Activated naive CD4-positive, alpha-beta T cell treated with Interleukin-2 at 50 U/mL for 16 hours (primary cell): ENCODE data around the gene STX10.

Experiments used
- DNase-seq: peaks from one replicate; pipeline ENCODE4 v3.0.0-alpha.2; 2020

STX10 gene

DNA sequence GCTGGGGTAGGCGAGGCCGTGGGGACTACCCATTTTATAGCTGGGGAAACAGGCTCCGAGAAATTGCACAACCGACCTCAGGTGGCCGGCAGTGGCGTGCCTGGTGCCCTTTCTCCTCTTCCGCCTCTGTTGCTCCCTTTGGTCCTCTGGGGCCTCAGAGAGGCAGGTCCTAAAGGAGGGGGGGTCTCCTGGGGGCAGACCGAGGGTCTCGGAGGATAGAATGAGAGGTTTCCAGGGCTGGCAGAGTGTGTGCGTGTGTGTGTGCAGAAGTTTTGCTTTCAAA lies 11.3 kb downstream of the STX10 start:
- DNase-seq: no peak

- DNase-seq: no peak
Observed at GRCh38 chr19:13138171-13138915, 11.8 kb downstream of the STX10 start.

DNA sequence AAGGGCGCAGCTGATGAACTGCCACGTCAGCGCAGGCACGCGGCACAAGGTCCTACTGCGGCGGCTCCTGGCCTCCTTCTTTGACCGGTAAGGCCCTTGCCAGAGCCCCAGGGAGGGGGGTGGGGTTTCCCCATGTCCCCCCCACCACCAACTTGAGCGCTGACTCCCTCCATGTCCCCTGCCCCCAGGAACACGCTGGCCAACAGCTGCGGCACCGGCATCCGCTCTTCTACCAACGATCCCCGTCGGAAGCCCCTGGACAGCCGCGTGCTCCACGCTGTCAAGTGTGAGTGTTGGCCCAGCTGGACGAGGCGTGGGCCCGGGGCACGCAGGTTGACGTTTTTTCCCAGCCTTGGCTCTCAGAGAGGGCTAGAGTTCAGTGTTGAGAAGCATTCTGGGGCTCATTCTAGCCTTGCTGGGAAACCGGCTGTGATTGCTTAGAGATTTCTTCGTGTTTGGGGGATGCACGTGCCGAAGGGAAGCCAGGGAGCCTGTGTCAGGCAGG lies 12.8 kb downstream of the STX10 start:
- no peak for DNase-seq

DNA sequence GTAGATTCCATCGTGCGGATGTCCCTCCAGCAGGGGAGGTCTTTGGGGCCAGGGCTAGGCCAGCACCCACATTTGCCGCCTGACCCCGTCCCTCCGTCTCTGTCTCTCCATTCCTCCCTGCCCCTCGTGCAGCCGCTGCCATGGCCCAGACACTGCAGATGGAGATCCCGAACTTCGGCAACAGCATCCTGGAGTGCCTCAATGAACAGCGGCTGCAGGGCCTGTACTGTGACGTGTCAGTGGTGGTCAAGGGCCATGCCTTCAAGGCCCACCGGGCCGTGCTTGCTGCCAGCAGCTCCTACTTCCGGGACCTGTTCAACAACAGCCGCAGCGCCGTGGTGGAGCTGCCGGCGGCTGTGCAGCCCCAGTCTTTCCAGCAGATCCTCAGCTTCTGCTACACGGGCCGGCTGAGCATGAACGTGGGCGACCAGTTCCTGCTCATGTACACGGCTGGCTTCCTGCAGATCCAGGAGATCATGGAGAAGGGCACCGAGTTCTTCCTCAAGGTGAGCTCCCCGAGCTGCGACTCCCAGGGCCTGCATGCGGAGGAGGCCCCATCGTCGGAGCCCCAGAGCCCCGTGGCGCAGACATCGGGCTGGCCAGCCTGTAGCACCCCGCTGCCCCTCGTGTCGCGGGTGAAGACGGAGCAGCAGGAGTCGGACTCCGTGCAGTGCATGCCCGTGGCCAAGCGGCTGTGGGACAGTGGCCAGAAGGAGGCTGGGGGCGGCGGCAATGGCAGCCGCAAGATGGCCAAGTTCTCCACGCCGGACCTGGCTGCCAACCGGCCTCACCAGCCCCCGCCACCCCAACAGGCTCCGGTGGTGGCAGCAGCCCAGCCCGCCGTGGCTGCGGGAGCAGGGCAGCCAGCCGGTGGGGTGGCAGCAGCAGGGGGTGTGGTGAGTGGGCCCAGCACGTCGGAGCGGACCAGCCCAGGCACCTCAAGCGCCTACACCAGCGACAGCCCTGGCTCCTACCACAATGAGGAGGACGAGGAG lies 14.8 kb downstream of the STX10 start:
- DNase-seq: no peak

- DNase-seq: no peak
Observed at GRCh38 chr19:13134626-13135025, 15.5 kb downstream of the STX10 start.

GRCh38 chr19:13133241-13133870 lies 16.8 kb downstream of the STX10 start:
- DNase-seq: no peak

GRCh38 chr19:13132471-13133180 lies 17.5 kb downstream of the STX10 start:
- peak; percentile 75 for DNase-seq

- no peak for DNase-seq
Observed at GRCh38 chr19:13130886-13131490, 19.2 kb downstream of the STX10 start.

- DNase-seq: no peak
Observed at GRCh38 chr19:13129384-13129783, 20.8 kb downstream of the STX10 start.

GRCh38 chr19:13128583-13128982 lies 21.6 kb downstream of the STX10 start:
- no peak for DNase-seq

GRCh38 chr19:13127811-13128575 lies 22.2 kb downstream of the STX10 start:
- DNase-seq: no peak

DNA sequence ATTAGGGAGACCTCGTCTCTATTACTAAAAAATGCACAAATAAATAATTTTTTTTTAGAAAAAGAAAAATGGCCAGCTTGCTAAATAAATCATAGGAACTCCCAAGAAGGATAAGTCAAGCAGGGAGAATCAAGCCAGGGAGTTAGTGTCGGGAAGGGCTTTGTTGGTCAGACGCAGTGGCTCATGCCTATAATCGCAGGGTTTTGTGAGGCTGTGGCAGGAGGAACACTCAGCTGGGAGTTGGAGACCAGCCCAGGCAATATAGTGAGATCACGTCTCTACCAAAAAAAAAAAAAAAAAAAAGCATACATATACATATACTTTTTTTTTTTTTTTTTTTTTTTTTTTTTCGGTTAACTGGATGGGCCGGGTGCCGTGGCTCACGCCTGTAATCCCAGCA lies 23.1 kb downstream of the STX10 start:
- no peak for DNase-seq

GRCh38 chr19:13122980-13123957 lies 26.9 kb downstream of the STX10 start:
- no peak for DNase-seq

DNA sequence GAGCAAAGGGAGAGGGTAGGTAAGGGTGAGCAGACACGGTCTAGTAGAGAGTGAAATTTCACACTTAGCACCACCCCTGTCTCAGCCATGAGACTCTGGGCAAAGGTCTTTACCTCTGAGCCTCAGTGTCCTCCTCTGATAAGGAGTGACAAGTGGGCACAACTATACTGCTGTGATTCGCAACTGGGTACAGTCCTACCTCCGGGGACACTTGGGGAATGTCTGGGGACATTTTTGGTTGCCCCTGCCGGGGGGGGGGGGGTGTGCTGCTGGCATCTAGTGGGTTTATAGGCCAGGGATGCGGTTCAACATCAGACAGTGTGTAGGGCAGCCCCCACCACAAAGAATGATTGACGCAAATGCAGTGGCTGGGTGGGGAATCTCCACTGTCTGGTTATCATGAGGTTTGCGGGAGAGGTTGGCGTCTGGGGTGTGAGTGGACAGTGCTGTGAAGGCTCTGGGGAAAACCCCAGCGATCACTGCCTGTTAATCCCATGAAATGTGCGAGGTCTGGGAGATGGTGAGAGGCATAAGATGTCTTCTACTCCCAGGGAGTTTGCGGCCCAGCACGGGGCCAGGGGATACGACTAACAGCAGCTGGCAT lies 27.8 kb downstream of the STX10 start:
- peak; percentile 15 for DNase-seq

DNA sequence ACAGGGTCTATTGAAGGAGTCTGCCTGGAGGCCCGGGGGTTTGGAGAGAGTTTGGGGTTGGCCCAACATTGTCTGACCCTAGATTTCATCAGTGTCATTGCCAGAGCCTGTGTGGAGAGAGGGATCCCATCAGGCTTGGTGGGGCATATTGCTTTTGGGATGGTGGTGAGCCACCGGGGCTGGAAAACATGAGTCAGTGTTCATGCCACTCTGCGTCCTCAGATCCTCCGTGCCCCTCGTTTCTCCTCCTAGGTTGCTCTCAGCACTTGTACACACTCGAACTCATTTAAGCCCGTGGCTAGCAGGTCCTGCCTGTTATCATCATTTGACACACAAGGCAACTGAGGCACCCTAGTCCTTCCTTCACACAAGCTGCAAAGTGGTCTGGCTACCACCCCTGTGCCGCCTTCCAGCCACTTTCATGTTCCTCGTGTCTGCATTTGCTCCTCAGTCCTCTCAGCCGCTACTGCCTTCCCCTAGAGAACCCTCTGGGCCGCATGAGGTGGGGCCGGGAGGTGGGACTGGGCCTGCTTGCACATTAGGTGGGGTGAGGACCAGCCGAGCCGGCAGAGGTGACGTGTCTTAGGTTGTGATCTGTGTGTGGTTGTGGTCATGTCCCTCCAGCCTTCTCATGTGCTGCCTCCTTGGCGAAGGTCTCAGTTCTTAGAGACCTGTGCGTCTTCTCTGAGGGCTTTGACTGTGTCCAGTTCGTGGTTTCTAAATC lies 28.5 kb downstream of the STX10 start:
- no peak for DNase-seq

- DNase-seq: no peak
Observed at GRCh38 chr19:13120817-13121216, 29.4 kb downstream of the STX10 start.

- no peak for DNase-seq
Observed at GRCh38 chr19:13120031-13120430, 30.1 kb downstream of the STX10 start.

- DNase-seq: no peak
Observed at GRCh38 chr19:13119627-13120026, 30.5 kb downstream of the STX10 start.
